Neural cell (in vitro differentiated cells): Measurements from ENCODE around the gene XG. TPM values are rescaled to one million over a fixed set of nuclear protein-coding genes. Genes with fewer than 3 reads are reported as not detected.

ENCODE experiments used
- H2AFZ ChIP-seq: fragments of 200-600, 300-800 bp; sonication (generic), shearing (Covaris generic); 2 replicates; pipeline ENCODE4 v1.6.0; 2014; ENCODE audit warnings: low read depth, mild to moderate bottlenecking, antibody characterized with exemption, low read length, moderate library complexity
- H3F3A ChIP-seq: fragments of 200-600 bp; shearing (Covaris generic); 2 replicates; pipeline ENCODE4 v1.6.1; 2016; ENCODE audit warnings: mild to moderate bottlenecking, moderate library complexity, mixed read lengths, antibody characterized with exemption, low read length; ENCODE audit not compliant: insufficient read depth, poor library complexity, severe bottlenecking
- H3K27ac ChIP-seq: fragments of 200-600, 300-800 bp; sonication (generic), shearing (Covaris generic); 2 replicates; pipeline ENCODE4 v1.5.1; 2014; ENCODE audit warnings: mild to moderate bottlenecking, low read length, moderate library complexity
- H3K27me3 ChIP-seq: fragments of 300-800, 200-600 bp; sonication (generic), shearing (Covaris generic); 2 replicates; pipeline ENCODE4 v1.6.0; 2014; ENCODE audit warnings: mild to moderate bottlenecking, low read depth, low read length, moderate library complexity; ENCODE audit not compliant: insufficient read depth
- H3K36me3 ChIP-seq: fragments of 300-800, 200-600 bp; sonication (generic), shearing (Covaris generic); 2 replicates; pipeline ENCODE4 v1.5.1; 2014; ENCODE audit warnings: mild to moderate bottlenecking, antibody characterized with exemption, low read length, moderate library complexity; ENCODE audit not compliant: insufficient read depth
- H3K4me2 ChIP-seq: fragments of 300-800, 200-600 bp; sonication (generic), shearing (Covaris generic); 2 replicates; pipeline ENCODE4 v1.6.0; 2014; ENCODE audit warnings: mild to moderate bottlenecking, low read length
- H3K4me3 ChIP-seq: fragments of 300-800, 200-600 bp; sonication (generic), shearing (Covaris generic); 2 replicates; pipeline ENCODE4 v1.5.1; 2014; ENCODE audit warnings: mild to moderate bottlenecking, low read length, moderate library complexity
- H3K79me2 ChIP-seq: fragments of 200-600 bp; shearing (Covaris generic); replicated peaks from 2 replicates; pipeline ENCODE4 v1.6.0; 2014; ENCODE audit warnings: mild to moderate bottlenecking, low read length, moderate library complexity; ENCODE audit not compliant: insufficient read depth
- H3K9ac ChIP-seq: fragments of 300-800, 200-600 bp; sonication (generic), shearing (Covaris generic); 2 replicates; pipeline ENCODE4 v1.6.1; 2016; ENCODE audit warnings: mild to moderate bottlenecking, low read length, mixed read lengths
- H3K9me2 ChIP-seq: fragments of 200-600 bp; shearing (Covaris generic); 2 replicates; pipeline ENCODE4 v1.6.1; 2016; ENCODE audit warnings: mild to moderate bottlenecking, low read length, mixed read lengths; ENCODE audit not compliant: insufficient read depth
- H3K9me3 ChIP-seq: fragments of 200-600, 300-800 bp; sonication (generic), shearing (Covaris generic); 2 replicates; pipeline ENCODE4 v1.6.1; 2016; ENCODE audit warnings: mild to moderate bottlenecking, mixed run types, low read length, moderate library complexity, mixed read lengths
- H4K20me1 ChIP-seq: fragments of 200-600 bp; shearing (Covaris generic); 2 replicates; pipeline ENCODE4 v1.6.1; 2016; ENCODE audit warnings: mild to moderate bottlenecking, mixed run types; ENCODE audit not compliant: insufficient read depth
- CTCF ChIP-seq: fragments of 450-650 bp; IDR thresholded peaks from 2 replicates; pipeline ENCODE4 v1.5.1; 2014; ENCODE audit warnings: antibody characterized with exemption, mild to moderate bottlenecking, moderate library complexity; ENCODE audit not compliant: poor library complexity, severe bottlenecking
- EP300 ChIP-seq: fragments of 450-650 bp; conservative IDR thresholded peaks from 2 replicates; pipeline ENCODE4 v1.6.1; 2014; ENCODE audit warnings: antibody characterized with exemption, mild to moderate bottlenecking, moderate library complexity; ENCODE audit not compliant: poor library complexity, severe bottlenecking
- EZH2 ChIP-seq: fragments of 200-600, 300-800 bp; shearing (Covaris generic), sonication (generic); IDR thresholded peaks from 2 replicates; pipeline ENCODE4 v1.6.1; 2014; ENCODE audit warnings: antibody characterized with exemption, low read length, borderline replicate concordance, mild to moderate bottlenecking; ENCODE audit not compliant: insufficient read depth, poor library complexity, severe bottlenecking
- MXI1 ChIP-seq: fragments of 450-650 bp; conservative IDR thresholded peaks from 2 replicates; pipeline ENCODE4 v1.6.1; 2014; ENCODE audit warnings: antibody characterized with exemption, mild to moderate bottlenecking; ENCODE audit not compliant: poor library complexity, severe bottlenecking
- POLR2AphosphoS5 ChIP-seq: IDR thresholded peaks from 2 replicates; pipeline ENCODE4 v1.6.1; 2012
- RAD21 ChIP-seq: fragments of 450-650 bp; conservative IDR thresholded peaks from 2 replicates; pipeline ENCODE4 v1.6.1; 2014; ENCODE audit warnings: antibody characterized with exemption, mild to moderate bottlenecking, moderate library complexity
- REST ChIP-seq: IDR thresholded peaks from 2 replicates; pipeline ENCODE4 v1.6.1; 2012; ENCODE audit warnings: borderline replicate concordance
- SMC3 ChIP-seq: fragments of 450-650 bp; conservative IDR thresholded peaks from 2 replicates; pipeline ENCODE4 v1.6.1; 2014; ENCODE audit warnings: antibody characterized with exemption, mild to moderate bottlenecking, moderate library complexity; ENCODE audit not compliant: poor library complexity
- TAF1 ChIP-seq: IDR thresholded peaks from 2 replicates; pipeline ENCODE4 v1.6.1; 2012; ENCODE audit warnings: low read depth
- polyA plus RNA-seq: library from polyadenylated mRNA; depleted of rRNA; stranded (reverse); fragments of >200 nt; gene quantifications from 2 replicates; pipeline ENCODE4 v1.2.3, GENCODE V29; 2014

The XG gene
- polyA plus RNA-seq, 1 donor from 2014 or later = 0.37 TPM

GRCh38 chrX:2824886-2825285 is 73.0 kb downstream of the XG start:
- H4K20me1 ChIP-seq = no peaks in the 10 kb centered on the region
- H3K27me3 ChIP-seq = no peaks in the 10 kb centered on the region
- no peaks in the 10 kb centered on the region for H3K36me3 ChIP-seq
- no peaks in the 10 kb centered on the region for H3K9me2 ChIP-seq
- no peak overlapping the region for H2AFZ ChIP-seq
- H3K4me2 ChIP-seq = no peak overlapping the region
- no peaks in the 10 kb centered on the region for H3K79me2 ChIP-seq
- H3K4me3 ChIP-seq = no peak overlapping the region
- H3F3A ChIP-seq = no peaks in the 10 kb centered on the region
- H3K27ac ChIP-seq = no peak overlapping the region
- no peak for TF ChIP-seq TAF1
- TF ChIP-seq POLR2AphosphoS5 = no peak
- TF ChIP-seq SMC3 = no peak
- TF ChIP-seq RAD21 = no peak
- TF ChIP-seq CTCF = no peak
- no peak for TF ChIP-seq EZH2
- no peak for TF ChIP-seq EP300
- TF ChIP-seq REST = no peak
- no peak for TF ChIP-seq MXI1
- no peaks in the 10 kb centered on the region for H3K9me3 ChIP-seq
- H3K9ac ChIP-seq = no peak overlapping the region

GRCh38 chrX:2828344-2828958 is 76.6 kb downstream of the XG start, which contains the start of gene GYG2:
GYG2 (plus strand) TSS chrX:2828930; CDS start chrX:2830189, 1,259 bp downstream.
- TF ChIP-seq TAF1 = no peak
- TF ChIP-seq POLR2AphosphoS5 = no peak
- TF ChIP-seq MXI1 = no peak
- TF ChIP-seq SMC3 = no peak
- TF ChIP-seq EZH2 = no peak
- TF ChIP-seq RAD21 = no peak
- TF ChIP-seq EP300 = no peak
- no peak for TF ChIP-seq REST
- no peak for TF ChIP-seq CTCF
- no peak within 1 kb of the TSS for H2AFZ ChIP-seq

More at GRCh38 chrX:2828344-2828958, 76.6 kb downstream of the XG start, which contains the start of gene GYG2:
- no peak within 1 kb of the TSS for H3K4me2 ChIP-seq
- H4K20me1 ChIP-seq = no peaks in the 10 kb centered on the region
- no peaks in the 10 kb centered on the region for H3K36me3 ChIP-seq
- H3K9me3 ChIP-seq = no peaks in the 10 kb centered on the region
- peak within 1 kb of the TSS; percentile 60 for H3K4me3 ChIP-seq
- no peaks in the 10 kb centered on the region for H3K79me2 ChIP-seq
- no peaks in the 10 kb centered on the region for H3F3A ChIP-seq
- peak within 1 kb of the TSS; percentile 52 for H3K9ac ChIP-seq
- no peak within 1 kb of the TSS for H3K27ac ChIP-seq
- no peaks in the 10 kb centered on the region for H3K27me3 ChIP-seq
- H3K9me2 ChIP-seq = no peaks in the 10 kb centered on the region
